HG02610 (cell line): ENCODE data around the gene SQOR.

Experiments
- ATAC-seq: cut with Tn5 transposase; IDR thresholded peaks from one replicate; pipeline ENCODE4 v1.9.1; 2021; ENCODE audit warnings: mild to moderate bottlenecking, moderate library complexity; ENCODE audit not compliant: unreplicated experiment

The SQOR gene

DNA sequence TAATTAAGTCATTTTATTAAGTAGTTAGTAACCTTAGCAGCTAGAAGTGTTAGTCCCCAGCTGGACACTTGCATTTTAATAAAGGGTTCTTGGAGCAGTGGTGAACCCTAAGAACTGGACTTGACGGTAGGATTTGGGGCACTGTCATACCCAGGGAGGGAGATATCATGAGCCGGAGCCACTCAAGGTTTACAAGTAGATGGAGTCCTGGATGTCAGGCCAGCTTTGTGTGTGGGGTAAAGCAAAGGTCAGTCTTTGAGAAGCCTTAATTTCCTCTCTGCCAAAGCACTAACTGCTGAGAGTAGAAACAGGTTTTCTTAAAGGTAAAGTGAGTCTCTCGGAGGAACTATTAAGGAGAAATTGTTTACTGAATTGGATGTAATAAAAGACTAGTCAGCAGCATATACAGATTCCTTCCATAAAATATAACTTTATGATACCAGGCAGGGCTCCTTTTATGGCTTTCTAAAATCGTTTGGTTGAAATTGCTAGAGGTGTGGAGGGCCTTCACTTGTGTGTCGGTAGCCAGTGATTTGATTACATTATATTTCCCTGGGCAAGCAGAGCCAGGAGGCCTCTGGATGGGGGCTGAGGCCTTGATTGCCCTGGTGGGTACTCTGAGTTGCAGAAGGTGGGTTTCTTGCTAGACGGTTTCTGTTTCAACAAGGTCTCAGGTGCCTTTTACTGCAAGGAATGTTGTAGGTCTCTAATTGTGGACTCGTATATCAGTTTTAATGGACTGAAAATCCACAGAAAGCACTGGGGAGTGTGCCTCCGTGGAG is 23.1 kb downstream of the SQOR start:
- no peak for ATAC-seq

- no peak for ATAC-seq
Observed at GRCh38 chr15:45660231-45660979, 25.6 kb downstream of the SQOR start.

- ATAC-seq: no peak
Observed at GRCh38 chr15:45662375-45662774, 27.5 kb downstream of the SQOR start.

DNA sequence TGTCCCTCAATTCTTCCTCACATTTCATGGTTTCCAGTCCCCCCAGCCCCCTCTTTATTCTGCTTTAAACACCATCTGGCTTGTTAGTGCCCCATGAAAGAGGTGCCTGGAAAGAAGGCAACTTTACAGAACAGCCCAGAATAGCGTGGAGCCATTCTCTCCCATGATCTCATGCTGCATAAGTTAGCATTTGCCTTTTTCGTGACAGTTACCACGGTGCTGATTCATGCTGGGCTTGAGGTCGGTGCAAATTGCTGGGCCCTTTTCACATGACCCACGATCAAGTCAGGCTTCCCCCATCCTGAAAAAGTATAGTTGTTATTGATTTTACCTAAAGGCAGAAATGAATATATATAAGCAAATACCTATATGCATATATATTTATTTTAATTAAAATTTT is 29.6 kb downstream of the SQOR start:
- no peak for ATAC-seq

DNA sequence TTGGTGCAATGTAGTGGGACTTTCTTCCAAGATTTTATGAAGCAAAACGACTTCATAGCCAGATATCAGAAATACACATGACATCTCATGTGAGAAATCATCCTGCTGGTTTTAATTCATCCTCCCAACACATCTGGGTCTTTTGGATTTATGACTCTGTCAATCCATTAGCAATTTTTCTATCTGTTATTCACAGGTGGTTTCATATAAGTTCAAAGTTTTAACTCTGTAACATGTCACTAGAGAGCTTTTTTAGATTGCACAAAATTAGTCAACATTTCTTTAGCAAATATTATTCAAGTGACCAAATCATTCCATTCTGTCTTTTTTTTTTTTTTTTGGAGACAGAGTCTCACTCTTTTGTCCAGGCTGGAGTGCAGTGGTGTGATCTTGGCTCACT is 30.4 kb downstream of the SQOR start:
- ATAC-seq: no peak

DNA sequence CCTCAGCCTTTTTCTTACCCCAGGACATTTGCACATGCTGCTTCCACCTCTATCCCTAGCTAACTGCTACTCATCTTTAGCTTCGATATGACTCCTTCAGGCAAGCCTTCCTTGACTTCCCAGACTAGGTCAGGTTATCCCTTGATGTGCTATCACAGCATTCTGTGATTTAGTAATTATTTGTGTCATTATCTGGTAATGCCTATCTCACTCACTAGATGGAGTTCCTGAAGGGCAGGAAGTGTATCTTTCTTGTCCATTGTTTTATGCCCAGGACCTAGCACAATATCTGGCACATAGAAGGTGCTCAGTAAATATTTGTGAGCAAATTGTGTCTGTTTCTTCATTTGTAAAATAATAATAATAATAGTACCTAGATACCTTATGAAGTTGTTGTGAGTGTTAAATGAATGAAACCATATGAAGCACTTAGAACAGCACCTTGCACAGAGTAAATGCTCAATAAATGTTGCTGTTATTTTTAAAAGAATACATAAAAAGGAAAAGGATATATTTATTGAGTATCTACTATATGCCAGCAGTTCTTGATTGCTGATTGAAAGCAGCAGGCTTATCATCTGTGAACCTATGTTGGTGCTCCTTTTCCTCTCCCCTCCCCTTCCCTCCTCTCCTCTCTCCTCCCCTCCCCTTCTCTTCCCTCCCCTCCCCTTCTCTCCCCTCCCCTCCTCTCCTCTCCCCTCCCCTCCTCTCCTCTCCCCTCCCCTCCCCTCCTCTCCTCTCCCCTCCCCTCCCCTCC is 31.5 kb downstream of the SQOR start:
- ATAC-seq: no peak

DNA sequence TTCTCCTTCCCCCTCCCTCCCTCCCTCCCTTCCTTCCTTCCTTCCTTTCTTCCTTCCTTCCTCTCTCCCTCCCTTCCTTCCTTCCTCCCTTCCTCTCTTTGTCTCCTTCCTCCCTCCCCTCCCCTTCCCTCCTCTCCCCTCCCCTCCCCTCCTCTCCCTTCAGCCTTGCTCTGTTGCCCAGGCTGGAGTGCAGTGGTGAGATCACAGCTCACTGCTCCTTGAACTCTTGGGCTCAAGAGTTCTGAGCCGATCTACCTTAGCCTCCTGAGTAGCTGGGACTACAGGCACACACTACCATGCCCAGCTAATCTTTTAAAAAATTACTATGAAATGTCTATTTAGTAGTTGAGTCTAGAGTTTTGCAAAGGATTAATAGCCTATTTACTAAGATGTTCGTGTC is 32.2 kb downstream of the SQOR start:
- no peak for ATAC-seq

DNA sequence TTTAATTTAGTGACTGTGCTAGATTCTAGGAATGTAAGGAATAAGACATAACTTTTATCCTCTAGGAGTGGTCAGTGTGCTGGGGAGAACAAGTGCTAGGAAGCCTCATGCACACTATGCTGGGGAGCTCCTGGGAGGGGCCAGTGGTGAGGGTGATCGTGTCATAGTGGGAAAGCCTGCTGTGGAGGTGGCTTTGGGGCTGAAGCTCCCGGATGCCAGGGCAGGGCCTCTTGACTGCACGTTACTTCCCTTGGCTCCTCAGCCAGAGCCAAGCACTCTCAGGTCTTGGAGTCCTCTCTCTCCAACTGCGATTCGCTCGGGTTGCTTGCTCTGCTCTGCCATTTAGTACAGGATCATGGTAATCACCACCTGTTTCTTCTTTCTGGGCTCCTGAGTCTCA is 33.6 kb downstream of the SQOR start:
- no peak for ATAC-seq

GRCh38 chr15:45669422-45669821 is 34.6 kb downstream of the SQOR start:
- ATAC-seq: no peak

DNA sequence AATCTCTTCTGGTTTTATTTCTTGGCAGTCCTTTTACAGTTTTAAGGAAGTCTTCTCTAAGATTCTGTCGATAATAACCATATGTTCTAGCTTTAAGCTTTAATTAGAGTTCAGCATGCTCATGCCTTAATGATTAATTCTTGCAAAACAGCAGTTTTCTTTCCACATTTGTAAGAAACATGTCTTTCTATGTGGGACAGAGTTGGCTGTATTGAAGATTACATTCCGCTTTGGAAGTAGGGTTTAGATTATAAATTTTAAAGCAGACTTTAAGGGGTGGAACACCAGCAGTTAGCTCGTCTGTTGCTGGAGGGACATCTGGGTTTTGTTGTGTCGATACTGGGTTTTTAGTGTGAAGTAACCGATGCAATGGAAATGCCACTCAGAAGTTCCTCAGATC is 35.3 kb downstream of the SQOR start:
- no peak for ATAC-seq

DNA sequence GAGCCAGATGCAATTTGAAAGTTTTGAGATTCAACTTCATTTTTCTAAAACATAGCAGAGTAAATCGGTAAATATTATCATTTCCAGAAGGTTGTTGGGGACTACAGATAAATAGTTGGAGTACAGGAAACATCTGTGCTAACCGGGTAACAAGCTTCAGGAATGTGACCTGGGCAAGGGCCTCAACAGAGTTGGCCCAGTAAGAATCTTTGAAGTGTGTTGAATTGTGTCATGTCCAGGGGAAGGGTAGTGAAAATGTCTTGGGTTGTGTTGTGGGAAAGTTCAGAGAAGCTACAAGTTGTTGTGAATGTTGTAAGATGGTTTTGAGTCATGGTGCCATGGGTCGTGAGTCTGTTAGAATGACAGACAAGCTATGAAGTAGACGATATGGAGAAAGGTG is 35.7 kb downstream of the SQOR start:
- no peak for ATAC-seq

DNA sequence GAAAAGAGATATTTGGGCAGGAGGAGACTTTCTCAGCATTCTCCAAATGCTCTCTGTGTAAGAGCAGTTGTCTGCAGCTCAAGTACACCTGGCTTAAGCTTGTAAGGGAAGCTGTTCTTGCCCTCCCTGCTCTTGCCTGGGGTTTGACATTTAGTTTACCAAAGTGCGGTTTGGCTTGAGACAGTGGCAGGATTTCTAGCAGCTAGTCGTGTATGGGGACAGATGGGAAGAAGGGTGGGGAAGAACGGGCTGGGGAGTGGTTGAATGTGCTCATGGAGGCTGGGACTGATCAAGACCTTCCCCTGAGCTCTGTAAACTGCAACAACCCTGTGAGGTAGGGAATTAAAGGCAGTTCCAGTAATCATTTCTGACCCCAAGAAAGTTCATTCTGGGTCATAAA is 39.8 kb downstream of the SQOR start:
- no peak for ATAC-seq

GRCh38 chr15:45677797-45678196 is 43.0 kb downstream of the SQOR start:
- ATAC-seq: no peak

- ATAC-seq: no peak
Observed at GRCh38 chr15:45678459-45679178, 43.8 kb downstream of the SQOR start.

GRCh38 chr15:45684533-45684932 is 49.7 kb downstream of the SQOR start:
- ATAC-seq: no peak

DNA sequence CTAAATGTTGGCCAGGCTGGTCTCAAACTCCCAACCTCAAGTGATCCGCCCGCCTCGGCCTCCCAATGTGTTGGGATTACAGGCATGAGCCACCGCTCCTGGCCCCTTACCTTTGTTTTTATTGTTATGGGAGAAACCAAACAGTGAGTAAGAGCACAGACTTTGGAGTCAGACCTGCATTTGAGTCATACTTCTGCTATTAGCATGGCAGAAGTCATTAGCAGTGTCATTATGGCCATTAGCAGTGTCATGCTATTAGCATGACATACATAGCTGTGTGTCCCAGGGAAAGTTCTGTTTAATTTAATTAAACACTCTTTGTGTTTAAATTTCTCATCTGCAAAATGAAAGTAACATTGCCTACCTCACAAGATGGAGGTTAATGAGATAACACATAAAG is 54.8 kb downstream of the SQOR start:
- ATAC-seq: no peak

GRCh38 chr15:45690581-45691260 is 55.9 kb downstream of the SQOR start:
- ATAC-seq: no peak

- ATAC-seq: no peak
Observed at GRCh38 chr15:45701108-45701507, 66.3 kb downstream of the SQOR start.

DNA sequence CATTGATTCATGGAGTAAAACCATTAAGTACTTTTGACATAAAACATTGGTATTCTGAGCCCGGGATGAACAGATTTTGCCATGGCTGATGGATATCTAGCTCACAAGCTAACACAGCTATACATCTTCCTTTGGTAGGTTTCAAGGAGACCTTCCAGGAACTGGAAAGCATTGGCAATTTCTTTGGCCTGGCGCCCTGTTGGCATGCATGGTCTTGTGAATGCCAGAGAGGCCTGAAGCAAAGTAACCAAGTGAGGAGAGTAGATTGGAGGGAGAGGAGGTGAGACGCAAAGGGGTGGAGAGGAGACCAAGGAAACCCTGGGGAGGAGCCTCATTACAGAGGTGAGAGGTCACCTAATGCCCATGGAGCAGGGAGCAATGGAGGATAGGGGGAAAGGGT is 67.2 kb downstream of the SQOR start:
- no peak for ATAC-seq

DNA sequence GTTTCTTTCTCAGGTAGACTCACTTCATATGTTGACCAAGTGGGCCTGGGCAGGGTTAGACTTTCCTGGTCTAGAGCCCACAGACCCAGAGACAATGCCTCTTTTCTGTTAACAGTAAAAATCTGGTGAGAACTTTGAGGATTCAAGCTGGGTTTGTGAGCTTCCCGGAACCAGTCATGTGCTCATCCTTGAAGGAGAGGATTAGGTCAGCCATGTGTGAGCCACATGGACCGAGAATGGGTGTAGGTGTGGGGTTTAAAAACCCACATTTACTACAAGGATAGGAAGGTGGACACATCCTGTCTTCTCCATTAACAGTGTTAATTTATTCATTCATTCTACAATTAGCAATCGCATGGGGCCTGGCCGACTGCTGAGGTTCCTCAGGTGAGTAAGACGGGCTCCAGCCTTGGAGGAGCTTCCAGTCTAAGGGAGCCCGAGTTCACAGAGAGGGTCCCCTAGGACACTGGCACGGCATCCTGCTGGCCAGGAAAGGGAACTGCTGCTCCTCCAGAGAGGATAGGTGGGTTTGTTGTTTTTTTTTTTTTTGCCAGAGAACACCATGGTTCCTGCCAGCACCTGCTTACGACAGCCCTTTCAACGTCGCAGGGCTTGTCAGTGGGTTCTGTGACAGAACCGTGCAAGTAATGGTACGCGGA is 69.0 kb downstream of the SQOR start:
- ATAC-seq: no peak
